HepG2 (cell line): ENCODE data around the gene CLDN7.

Source experiments
- AGO1 ChIP-seq: fragments of 200-400 bp; formaldehyde crosslinking; IDR thresholded peaks from 2 replicates; pipeline ENCODE4 v1.6.1; 2017; ENCODE audit warnings: mild to moderate bottlenecking, low read depth, low read length, moderate library complexity; ENCODE audit not compliant: poor library complexity, severe bottlenecking
- CEBPB ChIP-seq: IDR thresholded peaks from 2 replicates; pipeline ENCODE4 v1.6.1; 2011; ENCODE audit warnings: low read depth, low read length, improper control_type of control experiment, borderline replicate concordance
- CHD2 ChIP-seq: IDR thresholded peaks from 2 replicates; pipeline ENCODE4 v1.6.1; 2011; ENCODE audit warnings: low read depth, low read length, improper control_type of control experiment
- CTCF ChIP-seq: sonication (generic); formaldehyde crosslinking; IDR thresholded peaks from 2 replicates; pipeline ENCODE4 v1.5.0; 2020; ENCODE audit warnings: mild to moderate bottlenecking, missing genetic modification reagents, moderate library complexity
- E2F2 ChIP-seq: sonication (generic); formaldehyde crosslinking; IDR thresholded peaks from 2 replicates; pipeline ENCODE4 v1.4.0; 2020; ENCODE audit warnings: missing genetic modification reagents, borderline replicate concordance
- MAFK ChIP-seq, 2 experiments: IDR thresholded peaks in 1 of 2; conservative IDR thresholded peaks in 1 of 2; 2 replicates each; pipeline ENCODE4 v1.6.1; 2011; ENCODE audit warnings: improper control_type of control experiment in 2 of 2, low read length in 2 of 2
- MIER2 ChIP-seq: IDR thresholded peaks from 2 replicates; pipeline ENCODE4 v1.6.1; 2016; ENCODE audit warnings: missing biosample characterization, missing genetic modification reagents
- SMAD1 ChIP-seq: sonication (generic); formaldehyde crosslinking; IDR thresholded peaks from 2 replicates; pipeline ENCODE4 v1.4.0; 2020; ENCODE audit warnings: missing genetic modification reagents, low read depth, mild to moderate bottlenecking, borderline replicate concordance
- SRSF4 ChIP-seq: fragments of 200-400 bp; formaldehyde crosslinking; IDR thresholded peaks from one replicate; pipeline ENCODE4 v1.6.1; 2018; ENCODE audit warnings: mild to moderate bottlenecking, low read depth, low read length, moderate library complexity; ENCODE audit not compliant: poor library complexity, severe bottlenecking
- STAG1 ChIP-seq: sonication (generic); formaldehyde crosslinking; IDR thresholded peaks from 2 replicates; pipeline ENCODE4 v1.4.0; 2020; ENCODE audit warnings: missing genetic modification reagents
- ZBTB49 ChIP-seq: sonication (generic); formaldehyde crosslinking; IDR thresholded peaks from 2 replicates; pipeline ENCODE4 v1.4.0; 2020; ENCODE audit warnings: missing genetic modification reagents, borderline replicate concordance

GRCh38 chr17:7238420-7239090 is 23.7 kb downstream of the CLDN7 start:
- TF ChIP-seq E2F2 (CRISPR knock-in tag), result no peak
- no peak for TF ChIP-seq CTCF
- no peak for TF ChIP-seq CEBPB
- no peak for TF ChIP-seq SMAD1 (CRISPR knock-in tag)
- no peak for TF ChIP-seq SRSF4
- TF ChIP-seq CHD2, result no peak
- no peak for TF ChIP-seq ZBTB49 (CRISPR knock-in tag)
- no peak for TF ChIP-seq STAG1
- no peak for TF ChIP-seq MIER2
- no peak for TF ChIP-seq MAFK (conservative IDR thresholded peaks at IDR 0.05 in 1 of 2, IDR thresholded peaks at IDR 0.05 in 1 of 2; ENCODE audit: low read length in 2 of 2)
- no peak for TF ChIP-seq AGO1
